ENCODE data around the gene MED20. TPM values are rescaled to one million over a fixed set of nuclear protein-coding genes. Genes with fewer than 3 reads are reported as not detected.
"Not testable (repeated sequence)": the region's sequence is repeated elsewhere in the genome, so short reads cannot be mapped to it uniquely, and the experiment has no call there.

MED20 gene
- polyA plus RNA-seq, 1 experiment = 34.4 TPM

DNA sequence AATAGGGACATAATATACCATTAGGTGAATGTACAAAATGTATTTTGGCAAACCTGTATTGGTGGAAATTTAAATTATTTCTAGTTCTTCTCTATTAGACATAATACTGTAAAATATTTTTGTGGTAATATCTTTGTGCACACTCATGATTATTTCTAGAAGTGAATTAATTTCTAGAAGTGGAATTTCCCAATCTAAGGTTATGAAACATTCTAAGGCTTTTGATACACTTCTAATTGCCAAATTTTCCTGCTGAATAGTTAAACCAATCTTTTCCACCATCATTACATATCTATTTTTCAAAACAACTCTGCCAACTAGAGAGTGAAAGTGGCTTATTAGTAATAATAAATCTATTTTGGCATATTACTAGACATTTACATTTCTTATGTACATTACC is 22.5 kb upstream of the MED20 start:
- H3K4me3 ChIP-seq (ENCODE audit: low read depth, low read length) = no peak overlapping the region
- no peaks in the 10 kb centered on the region for H3K27me3 ChIP-seq (ENCODE audit: control insufficient read depth, insufficient read depth, low read length)
- no peaks in the 10 kb centered on the region for H3K36me3 ChIP-seq (ENCODE audit: control insufficient read depth, insufficient read depth, low read length)
- TF ChIP-seq, protein P1, sequence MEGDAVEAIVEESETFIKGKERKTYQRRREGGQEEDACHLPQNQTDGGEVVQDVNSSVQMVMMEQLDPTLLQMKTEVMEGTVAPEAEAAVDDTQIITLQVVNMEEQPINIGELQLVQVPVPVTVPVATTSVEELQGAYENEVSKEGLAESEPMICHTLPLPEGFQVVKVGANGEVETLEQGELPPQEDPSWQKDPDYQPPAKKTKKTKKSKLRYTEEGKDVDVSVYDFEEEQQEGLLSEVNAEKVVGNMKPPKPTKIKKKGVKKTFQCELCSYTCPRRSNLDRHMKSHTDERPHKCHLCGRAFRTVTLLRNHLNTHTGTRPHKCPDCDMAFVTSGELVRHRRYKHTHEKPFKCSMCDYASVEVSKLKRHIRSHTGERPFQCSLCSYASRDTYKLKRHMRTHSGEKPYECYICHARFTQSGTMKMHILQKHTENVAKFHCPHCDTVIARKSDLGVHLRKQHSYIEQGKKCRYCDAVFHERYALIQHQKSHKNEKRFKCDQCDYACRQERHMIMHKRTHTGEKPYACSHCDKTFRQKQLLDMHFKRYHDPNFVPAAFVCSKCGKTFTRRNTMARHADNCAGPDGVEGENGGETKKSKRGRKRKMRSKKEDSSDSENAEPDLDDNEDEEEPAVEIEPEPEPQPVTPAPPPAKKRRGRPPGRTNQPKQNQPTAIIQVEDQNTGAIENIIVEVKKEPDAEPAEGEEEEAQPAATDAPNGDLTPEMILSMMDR (IDR thresholded peaks at IDR 0.05; ENCODE audit: insufficient read depth, low read depth, low read length) = no peak
- POLR2A ChIA-PET = no interaction called here
- CTCF ChIA-PET = interaction anchor here (0.8 to 1.3 kb wide), 2 partner anchors 105 to 157 kb away, joined by 3 read pairs; no protein-coding TSS in a partner anchor
- DNase-seq (ENCODE audit: low read depth) = no peak

DNA sequence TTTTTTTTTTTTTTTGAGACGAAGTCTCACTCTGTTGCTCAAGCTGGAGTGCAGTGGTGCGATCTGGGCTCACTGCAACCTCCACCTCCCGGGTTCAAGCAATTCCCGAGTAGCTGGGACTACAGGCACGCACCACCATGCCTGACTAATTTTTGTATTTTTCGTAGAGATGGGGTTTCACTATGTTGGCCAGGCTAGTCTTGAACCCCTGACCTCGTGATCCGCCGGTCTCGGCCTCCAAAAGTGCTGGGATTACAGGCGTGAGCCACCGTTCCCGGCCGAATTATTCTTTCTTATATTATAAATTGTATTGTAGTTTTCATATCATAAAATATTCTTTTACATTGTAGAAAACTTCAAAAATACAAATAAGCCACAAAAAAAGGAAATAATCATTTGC is 21.9 kb upstream of the MED20 start:
- DNase-seq (ENCODE audit: low read depth); POLR2A ChIA-PET; H3K27me3 ChIP-seq (ENCODE audit: control insufficient read depth, insufficient read depth, low read length); H3K36me3 ChIP-seq (ENCODE audit: control insufficient read depth, insufficient read depth, low read length); H3K4me3 ChIP-seq (ENCODE audit: low read depth, low read length): not testable (repeated sequence)
- CTCF ChIA-PET = interaction anchor here (0.5 to 10.5 kb wide), 3 partner anchors 29 to 156 kb away, joined by 3 to 152 read pairs (median 3); partner anchors contain the start of gene TAF8

DNA sequence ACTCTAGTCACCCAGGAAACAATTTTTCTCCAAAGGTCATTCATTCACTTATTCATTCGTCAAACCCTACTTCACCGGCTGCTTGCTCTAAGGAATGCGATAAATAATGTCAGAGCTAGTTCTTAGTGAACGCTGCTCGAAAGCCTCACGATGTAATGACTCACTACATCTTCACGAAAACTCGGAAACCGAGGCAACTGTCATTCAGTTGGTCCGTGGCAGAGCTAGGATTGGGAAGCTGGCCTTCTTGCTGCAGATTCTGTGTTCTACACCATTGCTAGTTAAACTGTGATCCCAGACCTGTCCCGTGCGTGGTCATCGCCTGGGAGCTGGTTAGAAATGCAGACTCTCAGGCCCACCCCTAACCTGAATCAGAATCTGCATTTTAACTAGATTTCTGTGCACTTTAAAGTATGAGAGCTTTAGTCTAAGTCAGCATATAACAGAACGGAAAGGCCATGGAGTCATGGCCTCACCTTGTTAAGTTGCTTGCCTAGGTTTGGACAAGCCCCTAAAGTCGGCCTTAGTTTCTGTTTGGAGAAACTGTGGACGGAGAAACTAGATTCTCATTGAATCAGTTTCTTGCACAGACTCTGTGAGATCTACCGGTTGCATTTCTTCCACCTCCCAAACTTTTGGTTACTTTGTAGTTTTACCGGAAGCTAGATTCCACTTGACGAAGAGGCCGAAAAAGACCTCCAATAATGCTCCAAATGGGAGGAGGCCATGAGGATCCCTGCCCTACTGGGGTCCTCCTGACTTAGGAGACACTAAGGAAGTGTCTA is 21.3 kb upstream of the MED20 start:
- Histone ChIP-seq H3K4me3 (ENCODE audit: low read depth, low read length) (peak overlapping the region; percentile 37), H3K36me3 (ENCODE audit: control insufficient read depth, insufficient read depth, low read length) (no peaks in the 10 kb centered on the region), H3K27me3 (ENCODE audit: control insufficient read depth, insufficient read depth, low read length) (no peaks in the 10 kb centered on the region)
- POLR2A ChIA-PET = interaction anchor here (0.7 kb wide), 1 partner anchor 163 kb away, joined by 8 read pairs; the partner anchor contains the start of gene FRS3
- TF ChIP-seq, protein P1 (IDR thresholded peaks at IDR 0.05; ENCODE audit: insufficient read depth, low read depth, low read length) = no peak
- CTCF ChIA-PET = interaction anchor here (1.0 to 10.5 kb wide), 3 partner anchors 17 to 156 kb away, joined by 3 to 152 read pairs (median 3); partner anchors contain the start of gene TAF8
- DNase-seq (ENCODE audit: low read depth) = no peak

DNA sequence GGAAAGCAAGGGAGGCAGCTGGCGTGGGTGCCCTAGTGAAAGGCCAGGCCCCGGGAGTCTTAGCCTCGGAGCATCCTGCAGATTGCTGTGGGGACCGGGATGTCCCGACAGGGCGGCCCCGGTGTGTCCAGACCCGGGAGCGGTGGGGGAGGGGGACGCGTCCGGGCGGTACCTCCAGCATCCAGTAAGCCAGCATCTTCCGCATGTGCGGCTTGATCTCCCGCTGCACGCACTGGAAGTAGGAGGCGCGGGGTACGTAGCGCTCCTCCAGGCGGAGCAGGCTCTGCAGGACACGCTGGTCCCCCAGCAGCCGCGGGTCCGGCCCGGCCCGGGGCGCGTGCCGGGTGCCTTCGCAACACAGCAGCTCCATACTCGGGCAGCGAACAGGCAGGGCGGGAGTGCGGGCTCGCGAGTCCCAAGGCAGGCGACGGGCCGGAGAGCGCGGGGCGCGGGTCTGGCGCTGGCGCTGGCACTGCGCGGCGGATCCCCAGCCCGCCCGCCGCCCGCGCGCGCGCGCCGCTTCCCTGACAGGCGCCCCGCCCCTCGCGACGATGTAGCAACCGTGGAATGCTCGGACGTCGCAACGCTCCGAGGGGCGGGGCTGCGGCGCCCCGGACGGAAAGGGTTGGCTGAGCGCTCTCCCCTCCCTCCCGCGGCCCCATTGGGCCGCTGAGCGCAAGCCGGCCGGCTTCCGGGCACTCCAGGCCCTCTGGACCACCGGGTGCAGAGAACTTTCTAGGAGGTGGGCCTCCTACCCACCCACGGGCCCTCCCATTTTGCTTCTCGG is 20.5 kb upstream of the MED20 start, which contains the start of gene CCND3:
CCND3 (minus strand) TSS at position 529 of the 787 bp plus-strand sequence; CDS start at position 370, 159 bp downstream.
- ChIA-PET CTCF (interaction anchor here (1.0 to 10.5 kb wide), 3 partner anchors 18 to 155 kb away, joined by 3 to 152 read pairs (median 3); partner anchors contain the start of gene TAF8), POLR2A (interaction anchor here (0.7 kb wide), 1 partner anchor 162 kb away, joined by 8 read pairs; the partner anchor contains the start of gene FRS3)
- TF ChIP-seq, protein P1 (IDR thresholded peaks at IDR 0.05; ENCODE audit: insufficient read depth, low read depth, low read length) = no peak
- no peaks in the 10 kb centered on the region for H3K27me3 ChIP-seq (ENCODE audit: control insufficient read depth, insufficient read depth, low read length)
- peak within 1 kb of the TSS; percentile 81 for H3K4me3 ChIP-seq (ENCODE audit: low read depth, low read length)
- peaks cover 3% of the 10 kb centered on the region; the same call in 1 of the 2 replicates for H3K36me3 ChIP-seq (ENCODE audit: control insufficient read depth, insufficient read depth, low read length)
- peak; percentile 55 for DNase-seq (ENCODE audit: low read depth)

DNA sequence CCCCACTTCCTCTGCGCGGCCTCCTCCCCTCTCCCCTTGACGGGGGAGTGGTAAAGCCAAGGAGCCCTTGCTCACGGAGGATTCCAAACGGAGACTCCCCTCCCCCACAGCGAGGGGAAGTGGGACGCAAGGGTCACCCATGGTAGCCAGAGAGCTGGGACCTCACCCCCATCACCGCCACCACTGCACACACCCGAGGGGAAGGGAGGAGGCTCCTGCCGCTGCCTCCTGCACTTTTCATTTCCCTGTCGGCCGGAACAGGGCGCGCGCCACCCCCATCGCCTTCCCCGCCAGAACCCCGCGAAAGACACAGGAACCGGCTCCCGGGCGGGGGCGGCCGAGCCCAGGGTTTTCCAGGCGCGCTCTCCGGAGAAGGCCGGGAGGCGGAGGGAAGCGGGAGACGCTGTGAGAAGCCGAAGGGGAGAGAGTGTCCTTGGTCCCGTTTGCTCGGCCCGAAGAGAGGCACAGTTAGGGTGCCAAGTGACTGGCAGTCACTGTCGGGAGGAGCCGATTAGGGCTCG is 19.9 kb upstream of the MED20 start:
- Histone ChIP-seq H3K4me3 (ENCODE audit: low read depth, low read length) (peak overlapping the region; percentile 81), H3K27me3 (ENCODE audit: control insufficient read depth, insufficient read depth, low read length) (no peaks in the 10 kb centered on the region), H3K36me3 (ENCODE audit: control insufficient read depth, insufficient read depth, low read length) (peaks cover 3% of the 10 kb centered on the region; the same call in 1 of the 2 replicates)
- TF ChIP-seq, protein P1 (IDR thresholded peaks at IDR 0.05; ENCODE audit: insufficient read depth, low read depth, low read length) = no peak
- DNase-seq (ENCODE audit: low read depth) = no peak
- ChIA-PET POLR2A (no interaction called here), CTCF (interaction anchor here (2.9 to 10.5 kb wide), 4 partner anchors 13 to 154 kb away, joined by 20 to 152 read pairs (median 56); partner anchors contain the start of genes BYSL, MED20, TAF8 and TOMM6)
